Endodermal cell (in vitro differentiated cells): ENCODE measurements around the gene NBAS. TPM values are rescaled to one million over a fixed set of nuclear protein-coding genes. Genes with fewer than 3 reads are reported as not detected.

ENCODE experiments used
- DNase-seq: peaks from one replicate; pipeline ENCODE4 v3.0.0-alpha.2; 2017
- H3K27ac ChIP-seq: 2 replicates; pipeline ENCODE4 v1.5.1; 2013; ENCODE audit warnings: mild to moderate bottlenecking, low read depth, low read length, moderate library complexity
- H3K27me3 ChIP-seq: 2 replicates; pipeline ENCODE4 v1.6.1; 2013; ENCODE audit warnings: mild to moderate bottlenecking, low read length, moderate library complexity; ENCODE audit not compliant: insufficient read depth, control insufficient read depth, poor library complexity, severe bottlenecking
- H3K36me3 ChIP-seq: 2 replicates; pipeline ENCODE4 v1.7.0; 2013; ENCODE audit warnings: mild to moderate bottlenecking, low read length, moderate library complexity; ENCODE audit not compliant: control insufficient read depth, insufficient read depth
- H3K4me1 ChIP-seq: one replicate; pipeline ENCODE4 v1.7.0; 2013; ENCODE audit warnings: low read length; ENCODE audit not compliant: control insufficient read depth, insufficient read depth
- H3K4me3 ChIP-seq: 2 replicates; pipeline ENCODE4 v1.5.1; 2013; ENCODE audit warnings: mild to moderate bottlenecking, low read length, moderate library complexity
- H3K9ac ChIP-seq: 2 replicates; pipeline ENCODE4 v1.6.1; 2013; ENCODE audit warnings: mild to moderate bottlenecking, low read length, moderate library complexity; ENCODE audit not compliant: poor library complexity, severe bottlenecking; ENCODE audit errors: extremely low read depth
- H3K9me3 ChIP-seq: 2 replicates; pipeline ENCODE4 v1.6.1; 2013; ENCODE audit warnings: mild to moderate bottlenecking, low read length, moderate library complexity; ENCODE audit not compliant: control insufficient read depth
- H3K27ac Mint-ChIP-seq: 2 replicates; pipeline ENCODE4 v1.8.0; 2020; ENCODE audit warnings: mixed read lengths
- H3K27me3 Mint-ChIP-seq: 2 replicates; pipeline ENCODE4 v1.8.0; 2021; ENCODE audit warnings: mild to moderate bottlenecking, mixed read lengths; ENCODE audit not compliant: insufficient read depth
- H3K36me3 Mint-ChIP-seq: 2 replicates; pipeline ENCODE4 v1.8.0; 2020; ENCODE audit warnings: low read depth, mixed read lengths
- H3K4me1 Mint-ChIP-seq: 2 replicates; pipeline ENCODE4 v1.8.0; 2020; ENCODE audit warnings: mixed read lengths
- H3K4me3 Mint-ChIP-seq: 2 replicates; pipeline ENCODE4 v1.8.0; 2020; ENCODE audit warnings: mild to moderate bottlenecking, moderate library complexity, mixed read lengths
- H3K9me3 Mint-ChIP-seq: 2 replicates; pipeline ENCODE4 v1.8.0; 2020; ENCODE audit warnings: mild to moderate bottlenecking, mixed read lengths
- CTCF ChIP-seq: fragments of 200-600 bp; sonication (generic); conservative IDR thresholded peaks from 2 replicates; pipeline ENCODE4 v1.5.0; 2021; ENCODE audit warnings: antibody characterized with exemption, mild to moderate bottlenecking
- WGBS, 2 experiments: methylation state at CpG; one replicate each; pipeline versions ENCODE4 v1.1.5 to v1.1.7; 2013; ENCODE audit warnings: missing lambda C conversion rate in 2 of 2, mixed read lengths in 1 of 2; ENCODE audit not compliant: insufficient coverage in 1 of 2, insufficient read length in 1 of 2; 5-methylcytosine and 5-hydroxymethylcytosine counted together
- total RNA-seq, 2 donors: library from RNA; stranded (reverse); fragmentation: NEBNext Ultra II Directional in 1 of 2; extraction: Animal tissue kit (Norgen Biotek cat#: 25700) in 1 of 2; gene quantifications; 2 replicates in 1 of 2; 3 replicates in 1 of 2; pipeline ENCODE4 v1.2.1, GENCODE V29; 2021

The NBAS gene
- total RNA-seq, 2 donors from 2014 or later: 47.4 to 54.7 TPM

- WGBS, 2 experiments: 89 to 91% methylated on average over 10 to 12 of the region's 12 CpGs
- peaks cover 33% of the 10 kb centered on the region for H3K9me3 Mint-ChIP-seq
- H3K27me3 Mint-ChIP-seq: no peaks in the 10 kb centered on the region
- Histone ChIP-seq H3K9me3 (no peaks in the 10 kb centered on the region), H3K27me3 (no peaks in the 10 kb centered on the region), H3K4me3 (no peak overlapping the region), H3K9ac (no peak overlapping the region), H3K27ac (no peak overlapping the region), H3K36me3 (no peaks in the 10 kb centered on the region), H3K4me1 (peaks cover 3% of the 10 kb centered on the region)
- TF ChIP-seq CTCF: no peak
- H3K27ac Mint-ChIP-seq: no peak overlapping the region
- no peak overlapping the region for H3K4me3 Mint-ChIP-seq
- peak; percentile 77 for DNase-seq
- peaks cover 46% of the 10 kb centered on the region for H3K36me3 Mint-ChIP-seq
- peaks cover 21% of the 10 kb centered on the region for H3K4me1 Mint-ChIP-seq
Measured at GRCh38 chr2:15316370-15316814, 244.7 kb downstream of the NBAS start.

GRCh38 chr2:15315411-15315810, 245.7 kb downstream of the NBAS start:
- TF ChIP-seq CTCF: no peak
- Histone ChIP-seq H3K4me1 (peaks cover 3% of the 10 kb centered on the region), H3K9ac (no peak overlapping the region), H3K4me3 (no peak overlapping the region), H3K27ac (no peak overlapping the region), H3K36me3 (no peaks in the 10 kb centered on the region), H3K27me3 (no peaks in the 10 kb centered on the region), H3K9me3 (no peaks in the 10 kb centered on the region)
- Mint-ChIP-seq H3K27me3 (no peaks in the 10 kb centered on the region), H3K36me3 (peaks cover 38% of the 10 kb centered on the region), H3K27ac (no peak overlapping the region), H3K9me3 (peaks cover 24% of the 10 kb centered on the region), H3K4me1 (peaks cover 21% of the 10 kb centered on the region), H3K4me3 (no peak overlapping the region)
- no peak for DNase-seq
- 83 to 96% methylated on average over 1 of the region's 1 CpG for WGBS, 2 experiments

GRCh38 chr2:15313657-15314056, 247.5 kb downstream of the NBAS start:
- WGBS, 2 experiments: 100% methylated on average over 1 of the region's 1 CpG; no CpG with 5 or more reads in 1 of the 2 experiments
- Histone ChIP-seq H3K9ac (no peak overlapping the region), H3K36me3 (no peaks in the 10 kb centered on the region), H3K27ac (no peak overlapping the region), H3K9me3 (no peaks in the 10 kb centered on the region), H3K4me3 (no peak overlapping the region), H3K4me1 (peaks cover 3% of the 10 kb centered on the region), H3K27me3 (no peaks in the 10 kb centered on the region)
- TF ChIP-seq CTCF: no peak
- Mint-ChIP-seq H3K27me3 (no peaks in the 10 kb centered on the region), H3K4me3 (no peak overlapping the region), H3K4me1 (peaks cover 21% of the 10 kb centered on the region), H3K27ac (no peak overlapping the region), H3K36me3 (peaks cover 21% of the 10 kb centered on the region), H3K9me3 (peaks cover 8% of the 10 kb centered on the region)
- no peak for DNase-seq
